ENCODE results near the gene CBFA2T2.

The CBFA2T2 gene

DNA sequence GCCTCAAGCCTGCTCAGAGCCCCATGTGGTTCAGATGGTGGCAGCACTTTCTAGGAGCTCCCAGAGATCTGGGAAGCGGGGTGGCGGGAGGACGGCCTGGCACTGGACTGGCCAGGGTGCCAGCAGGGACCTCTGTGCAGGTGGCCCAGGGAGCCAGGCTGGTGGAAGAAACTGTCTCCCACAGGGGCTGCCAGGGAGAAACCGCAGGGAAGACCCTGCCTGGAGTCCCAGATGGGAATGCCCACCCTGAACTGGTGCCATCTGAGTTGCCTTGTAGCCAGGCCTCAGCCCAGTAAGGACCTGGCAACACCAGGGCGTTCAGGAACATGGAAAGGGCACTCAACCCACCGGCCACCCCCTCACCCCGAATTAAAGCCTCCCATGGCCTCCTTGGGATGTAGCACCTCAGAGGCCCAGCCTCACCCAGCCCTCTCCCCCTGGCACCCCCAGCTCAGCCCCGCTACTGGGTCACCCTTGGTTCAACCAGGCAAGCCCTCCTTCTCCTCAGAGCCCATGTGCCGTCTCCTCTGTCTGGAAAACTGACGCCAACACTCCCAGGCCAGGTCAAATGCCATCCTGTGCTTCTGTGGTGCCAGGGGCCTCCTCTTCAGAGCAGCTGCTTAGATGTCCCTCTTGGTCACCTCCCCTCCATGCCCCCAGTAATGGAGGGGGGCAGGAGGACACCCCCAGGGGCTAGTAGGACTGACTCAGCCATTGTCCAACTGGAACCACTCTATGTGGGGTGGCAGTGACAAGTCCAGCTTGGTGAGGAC is 166.3 kb downstream of the CBFA2T2 start:
- no peak for DNase-seq

- no peak for DNase-seq
Measured at GRCh38 chr20:33656783-33657703, 167.1 kb downstream of the CBFA2T2 start.

GRCh38 chr20:33657704-33658095 is 167.8 kb downstream of the CBFA2T2 start:
- DNase-seq: no peak

GRCh38 chr20:33658510-33658909 is 168.6 kb downstream of the CBFA2T2 start:
- DNase-seq: no peak

DNA sequence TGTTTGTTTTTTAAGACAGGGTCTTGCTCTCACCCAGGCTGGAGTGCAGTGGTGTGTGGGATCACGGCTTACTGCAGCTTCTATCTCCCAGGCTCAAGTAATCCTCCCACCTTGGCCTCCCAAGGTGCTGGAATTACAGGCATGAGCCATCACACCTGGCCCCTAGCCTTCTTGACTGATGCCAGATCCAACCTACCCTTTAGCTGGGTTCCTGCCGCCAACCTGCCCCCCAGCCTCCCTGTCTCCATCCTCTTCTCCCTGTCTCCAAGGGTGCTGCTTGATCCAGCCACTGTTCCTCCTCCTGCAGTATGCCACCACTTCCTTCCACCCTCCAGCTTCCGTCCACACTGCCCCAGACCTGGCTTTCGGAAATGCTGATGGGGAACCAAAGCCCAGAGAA is 169.0 kb downstream of the CBFA2T2 start:
- DNase-seq: no peak

- DNase-seq: no peak
Measured at GRCh38 chr20:33659341-33660034, 169.6 kb downstream of the CBFA2T2 start.

- DNase-seq: no peak
Measured at GRCh38 chr20:33660035-33660684, 170.3 kb downstream of the CBFA2T2 start.

DNA sequence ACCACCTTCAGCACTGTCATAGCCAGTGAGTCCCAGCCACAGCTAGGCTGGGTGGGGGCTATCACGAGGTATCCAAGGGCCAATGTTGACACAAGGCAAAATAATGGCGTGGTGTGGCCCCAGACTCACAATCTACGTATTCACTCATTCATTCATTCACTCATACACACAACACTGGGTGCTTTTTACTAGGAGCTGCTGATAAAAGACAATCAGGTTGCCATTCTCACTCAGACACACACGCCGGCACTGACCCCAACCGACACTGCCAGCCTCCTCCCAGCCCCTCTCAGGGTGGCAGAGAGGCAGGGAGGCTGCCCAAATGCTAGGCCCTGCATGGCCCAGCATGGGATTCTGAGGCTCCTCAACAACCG is 170.8 kb downstream of the CBFA2T2 start:
- no peak for DNase-seq

GRCh38 chr20:33662172-33662571 is 172.3 kb downstream of the CBFA2T2 start, which contains the start of gene C20orf144:
Gene C20orf144, plus strand, starts transcription at chr20:33662327. Its CDS starts 19 bp downstream, at chr20:33662346.
- no peak for DNase-seq

GRCh38 chr20:33663161-33664084 is 173.5 kb downstream of the CBFA2T2 start:
- peak; percentile 25 for DNase-seq

GRCh38 chr20:33664085-33664761 is 174.3 kb downstream of the CBFA2T2 start:
- DNase-seq: no peak

- DNase-seq: no peak
Measured at GRCh38 chr20:33664762-33665144, 174.9 kb downstream of the CBFA2T2 start.

GRCh38 chr20:33666293-33667244 is 176.7 kb downstream of the CBFA2T2 start, which contains the start of gene ACTL10:
Gene ACTL10, plus strand, starts transcription at chr20:33666943. Its CDS starts 555 bp downstream, at chr20:33667498.
- peak; percentile 27 for DNase-seq

GRCh38 chr20:33667245-33667675 is 177.4 kb downstream of the CBFA2T2 start:
- no peak for DNase-seq

- DNase-seq: peak; percentile 61
Measured at GRCh38 chr20:33667676-33668465, 178.0 kb downstream of the CBFA2T2 start.

DNA sequence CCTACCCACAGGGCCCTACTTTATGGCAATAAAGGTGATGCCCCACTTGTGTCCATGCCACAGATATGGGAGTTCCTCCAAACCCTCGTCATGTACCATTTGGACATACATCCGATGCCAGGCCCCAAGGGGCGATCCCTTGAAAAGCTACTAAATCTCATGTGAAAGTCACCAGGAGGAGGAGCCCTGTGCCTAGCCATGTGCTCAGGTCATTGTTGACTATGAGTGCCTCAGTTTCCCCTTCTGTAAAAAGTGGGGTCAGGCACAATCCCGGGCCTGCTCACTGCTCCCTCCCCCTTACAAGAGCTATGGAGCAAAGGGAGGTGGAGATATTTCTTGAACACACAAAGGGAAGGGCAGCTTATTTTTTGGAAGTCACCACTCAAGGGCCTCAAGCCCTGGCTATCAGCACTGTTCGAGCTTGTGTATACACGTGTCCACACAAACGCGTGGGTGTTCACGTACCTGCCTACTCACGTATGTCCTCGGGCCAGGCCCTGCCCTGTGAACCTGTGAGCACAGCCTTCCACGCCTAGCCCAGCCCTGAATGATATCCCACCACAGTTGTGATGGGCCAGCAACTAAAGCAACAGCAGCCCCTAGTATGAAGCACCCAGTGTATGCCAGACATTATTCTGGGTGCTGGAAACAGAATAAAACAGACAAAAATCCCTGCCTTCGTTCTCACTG is 178.7 kb downstream of the CBFA2T2 start:
- no peak for DNase-seq

- no peak for DNase-seq
Measured at GRCh38 chr20:33669224-33669623, 179.3 kb downstream of the CBFA2T2 start.

Measured in cortex of kidney (tissue), 1 donor.